Measurements from ENCODE around the gene OVOL3.

GRCh38 chr19:36139473-36140303 is 28.7 kb downstream of the OVOL3 start, which contains the start of gene CAPNS1:
- TF ChIP-seq CTCF (IDR thresholded peaks at IDR 0.05) (peak in 4 of 6 experiments; percentile 21 to 40 (median 30)), EP300 (IDR thresholded peaks at IDR 0.05) (peak in 1 of 4 donors; percentile 22), POLR2AphosphoS5 (IDR thresholded peaks at IDR 0.05) (peak; percentile 87 to 98), POLR2A (IDR thresholded peaks at IDR 0.05) (peak; percentile 48 to 97 (median 94))
